Liver (tissue), 3 donors: ENCODE measurements around the gene RNF151.

ENCODE experiments used
- ATF3 ChIP-seq: IDR thresholded peaks from 2 replicates; pipeline ENCODE4 v1.6.1; 2016; ENCODE audit warnings: antibody characterized with exemption
- CTCF ChIP-seq: fragments of 150-350 bp; IDR thresholded peaks from 2 replicates; pipeline ENCODE4 v1.5.1; 2017; ENCODE audit warnings: improper control_type of control experiment, low read depth, low read length; ENCODE audit not compliant: missing input control
- HNF4G ChIP-seq: IDR thresholded peaks from 2 replicates; pipeline ENCODE4 v1.6.1; 2016; ENCODE audit warnings: antibody characterized with exemption
- JUND ChIP-seq, 2 donors: IDR thresholded peaks; 2 replicates each; pipeline ENCODE4 v1.6.1; 2016; ENCODE audit warnings: antibody characterized with exemption in 2 of 2
- MAX ChIP-seq: IDR thresholded peaks from 2 replicates; pipeline ENCODE4 v1.6.1; 2016; ENCODE audit warnings: antibody characterized with exemption
- NR2F2 ChIP-seq: IDR thresholded peaks from 2 replicates; pipeline ENCODE4 v1.6.1; 2016; ENCODE audit warnings: antibody characterized with exemption
- RAD21 ChIP-seq, 2 donors: IDR thresholded peaks; 2 replicates each; pipeline ENCODE4 v1.6.1; 2016; ENCODE audit warnings: antibody characterized with exemption in 2 of 2, mild to moderate bottlenecking in 2 of 2
- REST ChIP-seq: IDR thresholded peaks from 2 replicates; pipeline ENCODE4 v1.6.1; 2016; ENCODE audit warnings: antibody characterized with exemption, mild to moderate bottlenecking
- donor health status: healthy.
- donor health status: healthy.

GRCh38 chr16:1961651-1962067, 5.0 kb upstream of the RNF151 start:
- TF ChIP-seq RAD21 (IDR thresholded peaks at IDR 0.05) (no peak), CTCF (no peak), ATF3 (no peak), REST (no peak), MAX (no peak), HNF4G (no peak), NR2F2 (no peak), JUND (IDR thresholded peaks at IDR 0.05) (no peak)
